Neural cell (in vitro differentiated cells): ENCODE data around the gene PGM1. TPM values are rescaled to one million over a fixed set of nuclear protein-coding genes. Genes with fewer than 3 reads are reported as not detected.

ENCODE experiments used
- H2AFZ ChIP-seq: fragments of 200-600, 300-800 bp; sonication (generic), shearing (Covaris generic); 2 replicates; pipeline ENCODE4 v1.6.0; 2014; ENCODE audit warnings: low read depth, mild to moderate bottlenecking, antibody characterized with exemption, low read length, moderate library complexity
- H3F3A ChIP-seq: fragments of 200-600 bp; shearing (Covaris generic); 2 replicates; pipeline ENCODE4 v1.6.1; 2016; ENCODE audit warnings: mild to moderate bottlenecking, moderate library complexity, mixed read lengths, antibody characterized with exemption, low read length; ENCODE audit not compliant: insufficient read depth, poor library complexity, severe bottlenecking
- H3K27ac ChIP-seq: fragments of 200-600, 300-800 bp; sonication (generic), shearing (Covaris generic); 2 replicates; pipeline ENCODE4 v1.5.1; 2014; ENCODE audit warnings: mild to moderate bottlenecking, low read length, moderate library complexity
- H3K27me3 ChIP-seq: fragments of 300-800, 200-600 bp; sonication (generic), shearing (Covaris generic); 2 replicates; pipeline ENCODE4 v1.6.0; 2014; ENCODE audit warnings: mild to moderate bottlenecking, low read depth, low read length, moderate library complexity; ENCODE audit not compliant: insufficient read depth
- H3K36me3 ChIP-seq: fragments of 300-800, 200-600 bp; sonication (generic), shearing (Covaris generic); 2 replicates; pipeline ENCODE4 v1.5.1; 2014; ENCODE audit warnings: mild to moderate bottlenecking, antibody characterized with exemption, low read length, moderate library complexity; ENCODE audit not compliant: insufficient read depth
- H3K4me2 ChIP-seq: fragments of 300-800, 200-600 bp; sonication (generic), shearing (Covaris generic); 2 replicates; pipeline ENCODE4 v1.6.0; 2014; ENCODE audit warnings: mild to moderate bottlenecking, low read length
- H3K4me3 ChIP-seq: fragments of 300-800, 200-600 bp; sonication (generic), shearing (Covaris generic); 2 replicates; pipeline ENCODE4 v1.5.1; 2014; ENCODE audit warnings: mild to moderate bottlenecking, low read length, moderate library complexity
- H3K79me2 ChIP-seq: fragments of 200-600 bp; shearing (Covaris generic); replicated peaks from 2 replicates; pipeline ENCODE4 v1.6.0; 2014; ENCODE audit warnings: mild to moderate bottlenecking, low read length, moderate library complexity; ENCODE audit not compliant: insufficient read depth
- H3K9ac ChIP-seq: fragments of 300-800, 200-600 bp; sonication (generic), shearing (Covaris generic); 2 replicates; pipeline ENCODE4 v1.6.1; 2016; ENCODE audit warnings: mild to moderate bottlenecking, low read length, mixed read lengths
- H3K9me2 ChIP-seq: fragments of 200-600 bp; shearing (Covaris generic); 2 replicates; pipeline ENCODE4 v1.6.1; 2016; ENCODE audit warnings: mild to moderate bottlenecking, low read length, mixed read lengths; ENCODE audit not compliant: insufficient read depth
- H3K9me3 ChIP-seq: fragments of 200-600, 300-800 bp; sonication (generic), shearing (Covaris generic); 2 replicates; pipeline ENCODE4 v1.6.1; 2016; ENCODE audit warnings: mild to moderate bottlenecking, mixed run types, low read length, moderate library complexity, mixed read lengths
- H4K20me1 ChIP-seq: fragments of 200-600 bp; shearing (Covaris generic); 2 replicates; pipeline ENCODE4 v1.6.1; 2016; ENCODE audit warnings: mild to moderate bottlenecking, mixed run types; ENCODE audit not compliant: insufficient read depth
- EP300 ChIP-seq: fragments of 450-650 bp; conservative IDR thresholded peaks from 2 replicates; pipeline ENCODE4 v1.6.1; 2014; ENCODE audit warnings: antibody characterized with exemption, mild to moderate bottlenecking, moderate library complexity; ENCODE audit not compliant: poor library complexity, severe bottlenecking
- EZH2 ChIP-seq: fragments of 200-600, 300-800 bp; shearing (Covaris generic), sonication (generic); IDR thresholded peaks from 2 replicates; pipeline ENCODE4 v1.6.1; 2014; ENCODE audit warnings: antibody characterized with exemption, low read length, borderline replicate concordance, mild to moderate bottlenecking; ENCODE audit not compliant: insufficient read depth, poor library complexity, severe bottlenecking
- MXI1 ChIP-seq: fragments of 450-650 bp; conservative IDR thresholded peaks from 2 replicates; pipeline ENCODE4 v1.6.1; 2014; ENCODE audit warnings: antibody characterized with exemption, mild to moderate bottlenecking; ENCODE audit not compliant: poor library complexity, severe bottlenecking
- POLR2AphosphoS5 ChIP-seq: IDR thresholded peaks from 2 replicates; pipeline ENCODE4 v1.6.1; 2012
- RAD21 ChIP-seq: fragments of 450-650 bp; conservative IDR thresholded peaks from 2 replicates; pipeline ENCODE4 v1.6.1; 2014; ENCODE audit warnings: antibody characterized with exemption, mild to moderate bottlenecking, moderate library complexity
- REST ChIP-seq: IDR thresholded peaks from 2 replicates; pipeline ENCODE4 v1.6.1; 2012; ENCODE audit warnings: borderline replicate concordance
- SMC3 ChIP-seq: fragments of 450-650 bp; conservative IDR thresholded peaks from 2 replicates; pipeline ENCODE4 v1.6.1; 2014; ENCODE audit warnings: antibody characterized with exemption, mild to moderate bottlenecking, moderate library complexity; ENCODE audit not compliant: poor library complexity
- TAF1 ChIP-seq: IDR thresholded peaks from 2 replicates; pipeline ENCODE4 v1.6.1; 2012; ENCODE audit warnings: low read depth
- polyA plus RNA-seq: library from polyadenylated mRNA; depleted of rRNA; stranded (reverse); fragments of >200 nt; gene quantifications from 2 replicates; pipeline ENCODE4 v1.2.3, GENCODE V29; 2014
- TF ChIP-seq, protein P1 (sequence below): fragments of 450-650 bp; IDR thresholded peaks from 2 replicates; pipeline ENCODE4 v1.5.1; 2014; ENCODE audit warnings: antibody characterized with exemption, mild to moderate bottlenecking, moderate library complexity; ENCODE audit not compliant: poor library complexity, severe bottlenecking

Gene PGM1
- polyA plus RNA-seq, 1 donor from 2014 or later = 2.9 TPM

DNA sequence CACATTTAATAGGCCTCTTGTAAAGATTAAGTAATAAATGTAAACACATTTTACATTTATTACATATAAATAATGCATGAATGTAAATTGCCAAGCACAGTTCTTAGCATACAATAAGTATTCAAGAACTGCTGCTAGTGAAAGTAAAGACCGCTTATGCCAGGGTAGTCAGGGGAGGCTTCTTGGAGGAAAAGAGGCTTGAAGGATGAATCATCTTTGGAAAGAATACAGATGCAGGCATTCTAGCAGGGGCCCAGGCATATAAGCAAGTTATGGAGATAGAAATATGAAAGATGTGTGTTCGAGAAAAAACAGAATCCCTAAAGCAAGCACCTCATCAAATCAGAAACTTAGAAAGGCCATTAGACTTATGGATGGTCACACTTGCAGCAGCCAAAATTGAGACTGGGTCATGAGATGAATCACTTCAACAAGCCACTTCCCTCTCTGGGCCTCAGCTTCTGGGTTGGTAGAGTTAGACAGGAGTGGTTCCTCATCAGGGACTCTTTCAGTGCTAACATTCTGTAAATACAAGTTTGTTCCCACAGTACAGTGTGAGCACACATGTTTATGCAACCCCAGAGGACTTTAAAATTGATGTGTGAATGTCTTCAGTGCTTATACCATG lies 100.8 kb downstream of the PGM1 start:
- Histone ChIP-seq H3K79me2 (no peaks in the 10 kb centered on the region), H3K9me3 (no peaks in the 10 kb centered on the region), H3K27ac (no peak overlapping the region), H4K20me1 (no peaks in the 10 kb centered on the region), H2AFZ (no peak overlapping the region), H3F3A (no peaks in the 10 kb centered on the region), H3K9me2 (no peaks in the 10 kb centered on the region), H3K36me3 (no peaks in the 10 kb centered on the region), H3K27me3 (no peaks in the 10 kb centered on the region), H3K4me3 (no peak overlapping the region), H3K9ac (no peak overlapping the region), H3K4me2 (no peak overlapping the region)
- no peak for TF ChIP-seq EP300
- TF ChIP-seq REST = no peak
- no peak for TF ChIP-seq EZH2
- TF ChIP-seq RAD21 = no peak
- TF ChIP-seq MXI1 = no peak
- no peak for TF ChIP-seq POLR2AphosphoS5
- TF ChIP-seq, protein P1, sequence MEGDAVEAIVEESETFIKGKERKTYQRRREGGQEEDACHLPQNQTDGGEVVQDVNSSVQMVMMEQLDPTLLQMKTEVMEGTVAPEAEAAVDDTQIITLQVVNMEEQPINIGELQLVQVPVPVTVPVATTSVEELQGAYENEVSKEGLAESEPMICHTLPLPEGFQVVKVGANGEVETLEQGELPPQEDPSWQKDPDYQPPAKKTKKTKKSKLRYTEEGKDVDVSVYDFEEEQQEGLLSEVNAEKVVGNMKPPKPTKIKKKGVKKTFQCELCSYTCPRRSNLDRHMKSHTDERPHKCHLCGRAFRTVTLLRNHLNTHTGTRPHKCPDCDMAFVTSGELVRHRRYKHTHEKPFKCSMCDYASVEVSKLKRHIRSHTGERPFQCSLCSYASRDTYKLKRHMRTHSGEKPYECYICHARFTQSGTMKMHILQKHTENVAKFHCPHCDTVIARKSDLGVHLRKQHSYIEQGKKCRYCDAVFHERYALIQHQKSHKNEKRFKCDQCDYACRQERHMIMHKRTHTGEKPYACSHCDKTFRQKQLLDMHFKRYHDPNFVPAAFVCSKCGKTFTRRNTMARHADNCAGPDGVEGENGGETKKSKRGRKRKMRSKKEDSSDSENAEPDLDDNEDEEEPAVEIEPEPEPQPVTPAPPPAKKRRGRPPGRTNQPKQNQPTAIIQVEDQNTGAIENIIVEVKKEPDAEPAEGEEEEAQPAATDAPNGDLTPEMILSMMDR = no peak
- TF ChIP-seq SMC3 = no peak

DNA sequence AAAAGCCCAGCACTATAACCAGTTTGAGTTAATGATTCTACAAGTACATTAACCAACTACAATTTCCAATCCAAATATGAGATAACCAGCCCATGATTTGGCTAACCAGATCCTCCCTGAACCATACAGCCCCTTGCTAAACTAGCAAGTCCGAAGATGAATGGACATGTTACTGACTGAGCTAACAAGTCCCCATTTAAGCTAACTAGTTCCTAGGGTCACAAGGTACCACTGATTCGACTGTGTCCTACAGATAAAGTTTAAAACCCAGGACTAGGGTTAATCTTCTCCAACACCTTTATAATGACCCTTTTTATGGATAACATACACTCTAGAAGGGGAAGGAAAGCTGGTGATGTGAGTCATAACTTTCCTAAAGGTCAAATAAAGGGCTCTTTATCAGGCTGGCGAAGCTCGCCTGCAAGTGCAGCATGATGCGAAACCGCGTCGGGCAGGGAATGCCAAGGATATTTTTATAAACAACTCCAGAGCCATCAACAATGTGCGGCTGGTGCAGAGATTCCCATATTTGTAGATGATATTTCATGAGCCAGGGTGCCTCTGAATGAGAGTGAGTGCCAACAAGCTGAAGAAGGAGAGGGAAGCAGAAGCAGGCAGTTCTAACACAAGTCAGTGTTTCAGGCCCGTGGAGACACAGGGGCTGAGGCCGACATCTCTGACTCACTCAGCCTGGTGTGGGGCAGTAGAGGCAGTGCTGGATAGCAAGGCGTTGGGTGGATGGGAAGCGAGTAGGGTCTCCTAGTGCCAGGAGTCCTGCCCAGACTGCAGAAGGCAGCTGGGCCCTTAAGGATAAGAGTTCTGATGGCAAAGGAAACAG lies 105.0 kb downstream of the PGM1 start:
- Histone ChIP-seq H3K36me3 (no peaks in the 10 kb centered on the region), H3K9me3 (no peaks in the 10 kb centered on the region), H3K27ac (no peak overlapping the region)

More for the DNA sequence above, 105.0 kb downstream of the PGM1 start:
- TF ChIP-seq REST = no peak
- no peak for TF ChIP-seq EZH2
- TF ChIP-seq, protein P1 = no peak
- TF ChIP-seq POLR2AphosphoS5 = no peak
- TF ChIP-seq SMC3 = no peak
- TF ChIP-seq EP300 = no peak
- no peak for TF ChIP-seq RAD21
- no peak for TF ChIP-seq TAF1
- TF ChIP-seq MXI1 = no peak
- Histone ChIP-seq H4K20me1 (no peaks in the 10 kb centered on the region), H3K9me2 (no peaks in the 10 kb centered on the region), H3K79me2 (no peaks in the 10 kb centered on the region), H3K27me3 (no peaks in the 10 kb centered on the region), H3F3A (no peaks in the 10 kb centered on the region), H3K4me3 (no peak overlapping the region), H2AFZ (no peak overlapping the region), H3K9ac (no peak overlapping the region), H3K4me2 (no peak overlapping the region)
